Skeletal muscle tissue (tissue), 4 donors: ENCODE results near the gene ETV6. TPM values are rescaled to one million over a fixed set of nuclear protein-coding genes. Genes with fewer than 3 reads are reported as not detected.

Experiments used
- H3K27ac ChIP-seq: one replicate; pipeline ENCODE4 v1.7.0; 2013; ENCODE audit warnings: mild to moderate bottlenecking, low read depth, low read length, inconsistent platforms
- H3K27me3 ChIP-seq, 3 donors: one replicate each; pipeline ENCODE4 v1.7.0; 2013; ENCODE audit warnings: low read length in 3 of 3; ENCODE audit not compliant: control insufficient read depth in 3 of 3, insufficient read depth in 3 of 3
- H3K36me3 ChIP-seq, 3 donors: one replicate each; pipeline ENCODE4 v1.7.0; 2013; ENCODE audit warnings: low read length in 3 of 3; ENCODE audit not compliant: control insufficient read depth in 3 of 3, insufficient read depth in 3 of 3
- H3K4me1 ChIP-seq, 3 donors: one replicate each; pipeline ENCODE4 v1.7.0; 2013; ENCODE audit warnings: low read length in 3 of 3, mild to moderate bottlenecking in 3 of 3; ENCODE audit not compliant: control insufficient read depth in 3 of 3, insufficient read depth in 3 of 3
- H3K4me3 ChIP-seq, 3 donors: one replicate each; pipeline ENCODE4 v1.7.0; 2013; ENCODE audit warnings: low read length in 3 of 3
- H3K9ac ChIP-seq, 3 donors: one replicate each; pipeline ENCODE4 v1.7.0; 2013; ENCODE audit warnings: low read length in 3 of 3, mild to moderate bottlenecking in 3 of 3, moderate library complexity in 2 of 3, low read depth in 1 of 3
- H3K9me3 ChIP-seq, 3 donors: one replicate each; pipeline ENCODE4 v1.7.0; 2013; ENCODE audit warnings: low read length in 3 of 3; ENCODE audit not compliant: control insufficient read depth in 3 of 3
- total RNA-seq: library from RNA; depleted of rRNA; stranded (reverse); fragments of >200 nt; gene quantifications from one replicate; pipeline ENCODE4 v1.2.3, GENCODE V29; 2014
- donor health status: Osteomylitis.

ETV6 gene
- total RNA-seq, 1 donor from 2014 or later = 4.2 TPM

DNA sequence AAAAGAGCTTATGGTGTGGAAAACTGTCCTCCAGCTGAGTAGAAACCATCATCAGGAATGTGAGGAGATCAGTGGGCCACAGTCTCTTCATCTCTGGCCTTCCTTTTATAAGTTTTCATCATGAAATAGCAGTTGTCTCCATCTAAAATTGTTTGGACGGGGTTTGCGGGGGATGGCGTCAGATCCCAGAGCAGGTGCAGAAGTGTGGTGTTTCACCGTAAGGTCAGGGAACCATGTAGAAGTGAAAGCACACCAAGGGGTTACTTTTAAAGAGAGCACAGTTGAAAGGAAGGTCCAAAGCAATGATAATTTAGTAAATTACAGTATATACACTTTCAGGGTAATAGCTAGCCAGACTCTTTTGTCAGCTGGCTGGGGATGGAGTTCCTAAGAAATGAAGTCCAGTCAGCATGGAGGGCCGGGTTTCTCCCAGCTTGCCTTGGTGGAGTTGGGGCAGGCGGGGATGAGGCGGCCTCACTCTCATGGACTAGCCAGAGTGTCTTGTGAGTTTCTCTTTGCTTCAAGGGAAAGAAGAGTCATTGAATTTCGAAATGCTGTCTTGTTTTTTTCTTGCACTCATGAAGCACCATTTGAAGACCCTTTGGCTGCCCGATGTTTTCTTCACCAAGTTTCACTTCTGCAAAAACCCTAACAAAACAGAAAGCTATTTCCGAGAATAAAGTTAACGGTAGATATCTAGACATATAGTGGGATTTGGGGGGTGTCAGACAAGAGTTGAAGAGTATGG, 100.6 kb downstream of the ETV6 start:
- Histone ChIP-seq H3K27ac (peak overlapping the region; percentile 14), H3K9me3 (no peaks in the 10 kb centered on the region), H3K36me3 (peaks cover 0 to 4% (median 0%) of the 10 kb centered on the region in 3 donors), H3K4me3 (no peak overlapping the region), H3K27me3 (no peaks in the 10 kb centered on the region), H3K9ac (no peak overlapping the region), H3K4me1 (peaks cover 2 to 6% (median 4%) of the 10 kb centered on the region in 3 donors)

DNA sequence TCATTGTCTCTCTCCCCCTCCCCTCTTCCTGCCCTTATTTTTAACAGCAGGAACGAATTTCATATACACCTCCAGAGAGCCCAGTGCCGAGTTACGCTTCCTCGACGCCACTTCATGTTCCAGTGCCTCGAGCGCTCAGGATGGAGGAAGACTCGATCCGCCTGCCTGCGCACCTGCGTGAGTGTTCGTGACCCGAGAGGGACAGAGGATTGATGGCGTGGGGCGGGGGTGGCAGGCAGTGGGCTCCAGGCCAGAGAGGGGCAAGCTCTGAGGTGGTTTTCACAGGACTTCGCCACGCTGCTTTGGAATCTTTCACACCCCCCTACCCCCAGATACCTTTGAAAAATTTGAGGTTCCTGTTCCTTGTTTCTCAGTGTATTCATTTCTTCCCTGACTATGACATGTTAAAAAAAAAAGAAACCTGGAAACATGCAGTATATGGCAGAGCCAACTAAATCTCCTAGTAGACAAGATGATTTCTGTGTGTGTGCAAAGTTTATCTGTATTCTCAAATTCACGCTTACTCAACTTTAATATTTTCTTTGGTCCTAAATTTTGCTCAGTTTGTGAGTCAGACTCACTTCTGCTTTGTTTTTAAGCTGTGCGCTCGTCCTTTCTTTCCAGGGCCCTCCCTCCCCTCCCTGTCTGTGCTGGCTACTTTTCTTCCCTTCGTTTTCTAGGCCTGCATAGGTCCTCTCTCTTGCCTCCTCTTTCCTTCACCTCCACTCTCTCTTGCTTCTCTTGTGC, 103.1 kb downstream of the ETV6 start:
- H3K27me3 ChIP-seq = no peaks in the 10 kb centered on the region
- H3K9me3 ChIP-seq = no peaks in the 10 kb centered on the region
- H3K4me1 ChIP-seq = peaks cover 16 to 27% (median 19%) of the 10 kb centered on the region in 3 donors
- H3K36me3 ChIP-seq = peaks cover 0 to 4% (median 0%) of the 10 kb centered on the region in 3 donors
- no peak overlapping the region for H3K4me3 ChIP-seq
- peak overlapping the region in 1 of 3 donors; percentile 5 for H3K9ac ChIP-seq
- no peak overlapping the region for H3K27ac ChIP-seq

DNA sequence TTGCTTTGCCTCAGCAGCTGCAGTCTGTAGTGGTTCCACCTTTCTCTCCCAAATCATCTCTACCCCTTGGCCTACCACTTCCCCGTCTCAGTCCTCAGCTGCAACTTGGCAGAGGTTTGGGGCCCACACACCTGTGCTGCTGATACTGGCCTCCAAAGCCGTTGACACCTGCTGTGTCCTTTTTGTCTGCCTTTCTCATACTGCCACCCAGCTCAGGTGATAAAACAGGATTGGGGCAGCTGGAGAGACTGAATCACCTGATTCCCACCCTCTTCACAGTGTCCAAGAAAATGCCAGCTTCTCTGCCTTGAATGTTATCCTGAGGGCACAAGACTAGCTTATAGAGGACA, 103.7 kb downstream of the ETV6 start:
- H3K9me3 ChIP-seq = no peaks in the 10 kb centered on the region
- no peak overlapping the region for H3K27ac ChIP-seq
- H3K4me1 ChIP-seq = peaks cover 21 to 32% (median 25%) of the 10 kb centered on the region in 3 donors
- peak overlapping the region in 1 of 3 donors; percentile 5 for H3K9ac ChIP-seq
- no peak overlapping the region for H3K4me3 ChIP-seq
- H3K36me3 ChIP-seq = peaks cover 0 to 4% (median 0%) of the 10 kb centered on the region in 3 donors
- no peaks in the 10 kb centered on the region for H3K27me3 ChIP-seq

DNA sequence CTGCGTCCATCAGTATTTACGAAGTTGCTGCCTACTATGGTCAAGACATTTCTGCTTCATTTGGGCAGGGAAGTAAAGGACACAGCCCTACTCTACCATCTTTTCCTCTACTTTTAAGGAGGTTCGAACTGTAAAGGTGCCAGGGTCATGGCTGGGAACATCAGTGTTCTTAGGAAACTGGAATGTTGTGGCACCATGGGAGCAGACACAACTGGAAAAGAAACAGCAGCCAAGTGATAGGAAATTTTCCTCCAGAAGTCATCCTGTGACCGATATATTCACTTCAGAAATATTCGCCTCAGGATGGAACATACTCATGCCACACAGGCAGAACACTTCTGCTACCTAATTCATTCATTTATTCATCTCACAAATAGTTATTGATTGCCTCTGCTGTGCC, 104.4 kb downstream of the ETV6 start:
- Histone ChIP-seq H3K4me1 (peaks cover 28 to 39% (median 32%) of the 10 kb centered on the region in 3 donors), H3K27ac (no peak overlapping the region), H3K9ac (no peak overlapping the region), H3K9me3 (no peaks in the 10 kb centered on the region), H3K36me3 (peaks cover 0 to 4% (median 0%) of the 10 kb centered on the region in 3 donors), H3K4me3 (no peak overlapping the region), H3K27me3 (no peaks in the 10 kb centered on the region)

DNA sequence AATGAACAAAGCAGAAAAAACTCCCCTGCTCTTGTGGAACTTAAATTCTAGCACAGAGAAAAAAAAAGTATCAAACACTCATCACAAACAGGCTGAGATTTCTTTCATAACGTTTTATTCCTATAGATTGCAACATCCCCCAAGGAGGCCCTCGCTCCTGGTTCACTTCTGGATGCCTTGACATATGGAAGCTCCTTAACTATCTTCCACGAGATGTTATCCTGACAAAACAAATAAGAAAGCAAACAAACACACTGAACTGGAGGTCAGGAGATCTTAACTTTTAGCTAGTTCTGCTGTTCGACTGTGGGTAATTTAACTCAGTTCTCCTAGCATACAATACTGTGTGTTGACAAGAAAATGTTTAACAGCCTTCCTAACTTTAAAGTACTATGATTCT, 104.8 kb downstream of the ETV6 start:
- peaks cover 29 to 40% (median 32%) of the 10 kb centered on the region in 3 donors for H3K4me1 ChIP-seq
- no peak overlapping the region for H3K27ac ChIP-seq

DNA sequence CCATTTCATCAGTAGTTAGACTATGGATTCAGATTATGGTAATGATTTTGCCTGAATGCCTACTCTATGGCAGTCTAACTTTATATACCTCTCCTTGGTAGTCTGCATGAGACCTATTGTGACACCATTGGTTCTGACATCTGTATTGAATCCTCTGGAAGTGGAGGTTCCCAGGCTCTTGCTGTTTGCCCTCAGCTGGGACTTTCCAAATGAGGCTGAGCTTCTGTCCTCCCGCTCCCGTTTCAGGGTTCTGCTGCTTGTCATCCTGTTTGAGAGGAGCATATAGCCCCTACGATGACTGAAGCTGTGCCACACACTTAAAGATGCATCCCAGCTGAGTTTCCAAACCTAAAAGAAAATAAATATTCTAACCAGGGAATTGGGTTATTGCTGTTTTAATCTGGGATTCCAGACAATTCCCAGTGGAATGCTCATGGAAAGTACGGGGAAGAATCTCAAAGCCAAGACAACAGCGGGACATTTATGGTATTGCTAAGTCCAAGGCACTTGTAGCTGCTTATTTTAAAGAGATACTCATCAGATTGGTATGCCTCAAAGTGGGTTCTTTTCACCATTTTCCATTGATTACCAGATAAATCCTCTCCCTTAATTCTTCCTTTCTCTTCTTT, 105.9 kb downstream of the ETV6 start:
- H3K4me1 ChIP-seq = peaks cover 29 to 40% (median 32%) of the 10 kb centered on the region in 3 donors
- H3K4me3 ChIP-seq = no peak overlapping the region
- H3K9me3 ChIP-seq = no peaks in the 10 kb centered on the region
- peaks cover 0 to 4% (median 0%) of the 10 kb centered on the region in 3 donors for H3K36me3 ChIP-seq
- H3K27me3 ChIP-seq = no peaks in the 10 kb centered on the region
- no peak overlapping the region for H3K9ac ChIP-seq
- peak overlapping the region; percentile 31 for H3K27ac ChIP-seq

More for the DNA sequence above, 104.8 kb downstream of the ETV6 start:
- Histone ChIP-seq H3K27me3 (no peaks in the 10 kb centered on the region), H3K36me3 (peaks cover 0 to 4% (median 0%) of the 10 kb centered on the region in 3 donors), H3K9ac (no peak overlapping the region), H3K9me3 (no peaks in the 10 kb centered on the region), H3K4me3 (no peak overlapping the region)

DNA sequence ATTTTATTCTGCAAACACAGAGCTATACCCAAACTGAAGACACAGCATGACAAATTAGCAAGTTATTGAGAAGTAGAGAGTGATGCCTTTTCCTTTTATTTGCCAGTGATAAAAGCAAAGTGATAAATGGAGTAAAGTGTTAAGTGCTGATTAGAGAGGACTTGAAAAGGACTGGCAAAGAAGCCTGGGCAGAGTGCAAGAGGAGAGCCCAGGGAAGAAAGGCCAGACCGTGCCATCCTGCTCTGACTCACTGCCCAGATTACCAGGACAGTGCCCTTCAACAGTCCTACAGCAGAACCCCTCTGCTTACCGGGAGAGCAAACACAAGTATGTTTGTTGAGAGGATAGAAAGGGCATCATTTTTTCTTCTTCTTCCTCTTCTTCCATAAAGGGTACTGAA, 106.5 kb downstream of the ETV6 start:
- Histone ChIP-seq H3K9me3 (no peaks in the 10 kb centered on the region), H3K27me3 (no peaks in the 10 kb centered on the region), H3K4me1 (peaks cover 29 to 40% (median 32%) of the 10 kb centered on the region in 3 donors), H3K27ac (peak overlapping the region; percentile 19), H3K9ac (no peak overlapping the region), H3K36me3 (peaks cover 0 to 4% (median 0%) of the 10 kb centered on the region in 3 donors), H3K4me3 (no peak overlapping the region)

DNA sequence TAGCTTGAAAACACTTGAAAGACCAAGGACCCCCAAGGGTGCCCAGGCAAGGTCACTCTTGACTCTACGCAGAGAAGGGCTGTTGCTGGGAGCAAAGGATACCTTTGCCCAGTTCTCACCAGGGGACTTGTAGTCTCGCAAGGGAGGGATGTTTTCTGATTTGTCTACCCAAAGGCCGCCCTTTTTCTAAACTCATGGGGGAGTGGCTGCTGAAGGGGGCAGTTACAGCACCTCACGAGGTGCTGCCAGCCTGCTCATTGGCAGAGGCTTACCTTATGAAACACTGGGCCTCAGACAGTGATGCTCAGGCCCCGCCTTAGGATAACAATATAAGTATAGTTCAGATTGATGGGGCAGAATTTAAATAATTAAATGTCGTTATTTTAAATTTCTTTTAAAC, 107.0 kb downstream of the ETV6 start:
- Histone ChIP-seq H3K36me3 (peaks cover 0 to 4% (median 0%) of the 10 kb centered on the region in 3 donors), H3K9ac (no peak overlapping the region), H3K27ac (peak overlapping the region; percentile 19), H3K4me3 (no peak overlapping the region), H3K4me1 (peaks cover 30 to 40% (median 32%) of the 10 kb centered on the region in 3 donors), H3K9me3 (no peaks in the 10 kb centered on the region), H3K27me3 (no peaks in the 10 kb centered on the region)

DNA sequence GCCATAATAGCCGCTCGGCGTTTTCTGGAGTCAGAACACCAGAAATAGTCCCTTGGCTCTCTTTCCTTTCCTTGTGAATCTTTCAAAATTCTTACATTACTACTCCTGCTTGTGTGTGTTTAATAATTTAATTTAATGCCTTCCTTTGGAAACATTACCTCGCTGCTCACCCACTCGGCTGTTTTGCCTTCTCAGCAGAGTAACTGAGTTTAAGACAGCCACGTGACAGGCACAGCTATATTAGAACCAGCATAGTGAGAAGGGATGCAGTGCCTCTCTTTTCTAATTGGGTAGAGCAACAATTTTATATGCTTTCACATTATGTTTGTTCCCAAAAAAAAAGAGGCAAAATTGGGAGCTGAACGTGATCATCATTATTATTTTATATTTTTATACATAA, 107.6 kb downstream of the ETV6 start:
- H3K27ac ChIP-seq = no peak overlapping the region
- peaks cover 32 to 43% (median 36%) of the 10 kb centered on the region in 3 donors for H3K4me1 ChIP-seq
- H3K27me3 ChIP-seq = no peaks in the 10 kb centered on the region
- no peak overlapping the region for H3K4me3 ChIP-seq
- H3K9ac ChIP-seq = no peak overlapping the region
- H3K36me3 ChIP-seq = peaks cover 0 to 4% (median 0%) of the 10 kb centered on the region in 3 donors
- no peaks in the 10 kb centered on the region for H3K9me3 ChIP-seq
